K562 (cell line): Measurements from ENCODE around the gene KCNK1. TPM values are rescaled to one million over a fixed set of nuclear protein-coding genes. Genes with fewer than 3 reads are reported as not detected.

Experiments
- CHD1 ChIP-seq: fragments of 200-600 bp; sonication (generic); IDR thresholded peaks from one replicate; pipeline ENCODE4 v1.6.1; 2012; ENCODE audit warnings: mild to moderate bottlenecking, moderate library complexity, low read length, inconsistent platforms
- CREM ChIP-seq: IDR thresholded peaks from 2 replicates; pipeline ENCODE4 v1.6.1; 2014; ENCODE audit warnings: antibody characterized with exemption, low read depth
- KDM5B ChIP-seq: fragments of 200-600 bp; sonication (generic); IDR thresholded peaks from 2 replicates; pipeline ENCODE4 v1.6.1; 2012; ENCODE audit warnings: low read depth, mild to moderate bottlenecking, moderate library complexity, low read length, control low read depth, inconsistent platforms; ENCODE audit not compliant: insufficient replicate concordance
- L3MBTL2 ChIP-seq: fragments of 450-650 bp; IDR thresholded peaks from 2 replicates; pipeline ENCODE4 v1.6.1; 2016; ENCODE audit warnings: mild to moderate bottlenecking, moderate library complexity
- MTA1 ChIP-seq: fragments of 450-650 bp; IDR thresholded peaks from 2 replicates; pipeline ENCODE4 v1.6.1; 2017; ENCODE audit warnings: borderline replicate concordance
- MTA2 ChIP-seq: fragments of 450-650 bp; IDR thresholded peaks from 2 replicates; pipeline ENCODE4 v1.6.1; 2016; ENCODE audit warnings: low read depth
- NRF1 ChIP-seq, 2 experiments: fragments of 450-650 bp; IDR thresholded peaks in 1 of 2; conservative IDR thresholded peaks in 1 of 2; 2 replicates each; pipeline ENCODE4 v1.6.1; 2014; ENCODE audit warnings: mild to moderate bottlenecking in 2 of 2
- SREBF2 ChIP-seq: sonication (generic); formaldehyde crosslinking; IDR thresholded peaks from 2 replicates; pipeline ENCODE4 v1.4.0; 2020; ENCODE audit warnings: mild to moderate bottlenecking, missing genetic modification reagents
- TAF9B ChIP-seq: fragments of 450-650 bp; IDR thresholded peaks from 2 replicates; pipeline ENCODE4 v1.6.1; 2018; ENCODE audit warnings: mild to moderate bottlenecking; ENCODE audit not compliant: partially characterized antibody
- TEAD2 ChIP-seq: fragments of 450-650 bp; IDR thresholded peaks from 2 replicates; pipeline ENCODE4 v1.6.1; 2016; ENCODE audit warnings: missing genetic modification characterization, control low read depth, missing compliant biosample characterization
- VEZF1 ChIP-seq: fragments of 200-800 bp; sonication (Bioruptor generic); IDR thresholded peaks from 2 replicates; pipeline ENCODE4 v1.6.1; 2017; ENCODE audit warnings: missing genetic modification characterization, missing compliant biosample characterization
- ZBTB17 ChIP-seq: fragments of 450-650 bp; formaldehyde crosslinking; IDR thresholded peaks from 2 replicates; pipeline ENCODE4 v1.4.0; 2020; ENCODE audit warnings: mild to moderate bottlenecking
- ZBTB7A ChIP-seq: IDR thresholded peaks from 2 replicates; pipeline ENCODE4 v1.6.1; 2011; ENCODE audit warnings: low read depth, mild to moderate bottlenecking, low read length, moderate library complexity, borderline replicate concordance; ENCODE audit not compliant: control insufficient read depth
- ZFP36 ChIP-seq: fragments of 150-350 bp; IDR thresholded peaks from 2 replicates; pipeline ENCODE4 v1.6.1; 2018; ENCODE audit warnings: low read length, low read depth; ENCODE audit not compliant: partially characterized antibody
- ZNF146 ChIP-seq: IDR thresholded peaks from one replicate; pipeline ENCODE4 v1.6.1; 2018; ENCODE audit warnings: missing compliant biosample characterization; ENCODE audit not compliant: unreplicated experiment
- ZNF263 ChIP-seq: sonication (generic); formaldehyde crosslinking; IDR thresholded peaks from 2 replicates; pipeline ENCODE4 v1.8.0; 2022; ENCODE audit warnings: mild to moderate bottlenecking, missing genetic modification reagents, borderline replicate concordance
- ZNF518B ChIP-seq: fragments of 250-450 bp; sonication (Bioruptor Pico); IDR thresholded peaks from 2 replicates; pipeline ENCODE4 v1.5.0; 2021; ENCODE audit warnings: mild to moderate bottlenecking, moderate library complexity
- ZNF561 ChIP-seq: fragments of 450-650 bp; formaldehyde crosslinking; conservative IDR thresholded peaks from 2 replicates; pipeline ENCODE4 v1.4.0; 2020; ENCODE audit warnings: mild to moderate bottlenecking, moderate library complexity
- ZNF717 ChIP-seq: fragments of 250-450 bp; sonication (Bioruptor Pico); IDR thresholded peaks from 2 replicates; pipeline ENCODE4 v1.5.0; 2021
- ZNF785 ChIP-seq: fragments of 250-450 bp; sonication (Bioruptor Pico); IDR thresholded peaks from 2 replicates; pipeline ENCODE4 v1.4.0; 2020; ENCODE audit warnings: mild to moderate bottlenecking
- polyA plus RNA-seq, 8 experiments: library from polyadenylated mRNA; depleted of rRNA in 4 of 8; stranded (reverse) in 5 of 8; unstranded in 3 of 8; fragments of >200 nt; fragmentation: Nextera tagmentation in 2 of 8; fragmentation: Illumina TruSeq in 1 of 8; extraction: Ambion mirVana in 2 of 8; extraction: Trizol in 1 of 8; gene quantifications; 2 replicates each; pipeline versions ENCODE4 v1.2.1 to v1.2.3, GENCODE V29; 2011 to 2014; ENCODE audit warnings: inconsistent platforms in 1 of 8, missing spikeins in 1 of 8
- total RNA-seq, 7 experiments: library from RNA; depleted of rRNA in 6 of 7; stranded (reverse); fragments of >200 nt in 6 of 7; fragmentation: Illumina TruSeq in 2 of 7; extraction: Trizol in 2 of 7; gene quantifications; 2 replicates each; pipeline versions ENCODE4 v1.2.1 to v1.2.3, GENCODE V29; 2011 to 2021; ENCODE audit warnings: low replicate concordance in 1 of 7

The KCNK1 gene
- total and polyA plus RNA-seq, 9 of the 15 experiments (the other 6 are each of a cell fraction or from before 2014, with no cell fraction given): 3.1 to 22.7 (median 6.0) TPM

GRCh38 chr1:233614743-233615521 lies 1.0 kb downstream of the KCNK1 start (continued):
- TF ChIP-seq ZBTB7A (no peak; the same call in 1 of the 2 replicates), TEAD2 (no peak), CHD1 (no peak), ZFP36 (no peak), MTA2 (no peak), TAF9B (no peak), CREM (no peak), ZNF561 (CRISPR knock-in tag) (no peak), ZNF263 (CRISPR knock-in tag) (no peak), MTA1 (no peak), ZNF717 (no peak), NRF1 (conservative IDR thresholded peaks at IDR 0.05 in 1 of 2, IDR thresholded peaks at IDR 0.05 in 1 of 2) (peak; percentile 63 to 70), KDM5B (peak; percentile 13), VEZF1 (CRISPR knock-in tag) (no peak), ZNF518B (CRISPR knock-in tag) (no peak), SREBF2 (no peak), L3MBTL2 (peak; percentile 36; the same call in 1 of the 2 replicates), ZBTB17 (no peak), ZNF146 (no peak), ZNF785 (no peak)
